WTC11 (cell line): Measurements from ENCODE around the gene CCDC93.

Experiments used
- CREM ChIP-seq: sonication (generic); formaldehyde crosslinking; IDR thresholded peaks from 2 replicates; pipeline ENCODE4 v1.8.1; 2022; ENCODE audit warnings: mild to moderate bottlenecking, missing genetic modification reagents, moderate library complexity
- CTCF ChIP-seq: fragments of 200-600 bp; IDR thresholded peaks from 2 replicates; pipeline ENCODE4 v1.8.0; 2022; ENCODE audit warnings: antibody characterized with exemption
- FOXJ3 ChIP-seq: sonication (generic); formaldehyde crosslinking; IDR thresholded peaks from 2 replicates; pipeline ENCODE4 v1.9.0; 2021; ENCODE audit warnings: missing genetic modification reagents, mild to moderate bottlenecking, borderline replicate concordance
- FOXP1 ChIP-seq: sonication (generic); formaldehyde crosslinking; IDR thresholded peaks from 2 replicates; pipeline ENCODE4 v1.8.0; 2022; ENCODE audit warnings: missing genetic modification reagents, mild to moderate bottlenecking, moderate library complexity, borderline replicate concordance
- OVOL2 ChIP-seq: fragments of 250-450 bp; sonication (Bioruptor Pico); IDR thresholded peaks from 2 replicates; pipeline ENCODE4 v1.9.0; 2021; ENCODE audit warnings: mild to moderate bottlenecking, borderline replicate concordance
- TF ChIP-seq, protein P1 (sequence below): sonication (generic); formaldehyde crosslinking; IDR thresholded peaks from 2 replicates; pipeline ENCODE4 v1.8.1; 2022; ENCODE audit warnings: low read depth, missing genetic modification reagents, borderline replicate concordance

DNA sequence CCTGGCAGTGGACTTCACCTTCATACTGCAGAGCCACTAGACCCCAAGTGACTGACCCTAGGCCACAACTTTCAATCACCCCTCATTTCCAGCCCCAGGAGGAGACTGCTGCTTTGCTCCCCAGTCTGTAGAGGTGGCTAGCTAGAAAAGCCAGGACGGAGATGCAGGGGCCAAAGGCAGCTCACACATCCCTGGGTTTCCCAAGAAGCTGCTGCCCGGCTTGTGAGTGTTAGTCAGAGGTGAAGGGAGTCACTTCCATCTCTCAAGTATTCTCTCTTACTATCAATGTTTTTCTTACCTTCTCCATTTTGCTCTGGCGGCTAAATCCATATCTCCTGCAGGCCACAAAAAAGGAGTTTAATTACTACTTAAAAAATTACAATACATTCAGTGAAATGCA is 36.2 kb downstream of the CCDC93 start:
- TF ChIP-seq CTCF (no peak), FOXP1 (CRISPR knock-in tag) (no peak), FOXJ3 (CRISPR knock-in tag) (no peak), CREM (CRISPR knock-in tag) (no peak), OVOL2 (no peak)
- TF ChIP-seq, protein P1, sequence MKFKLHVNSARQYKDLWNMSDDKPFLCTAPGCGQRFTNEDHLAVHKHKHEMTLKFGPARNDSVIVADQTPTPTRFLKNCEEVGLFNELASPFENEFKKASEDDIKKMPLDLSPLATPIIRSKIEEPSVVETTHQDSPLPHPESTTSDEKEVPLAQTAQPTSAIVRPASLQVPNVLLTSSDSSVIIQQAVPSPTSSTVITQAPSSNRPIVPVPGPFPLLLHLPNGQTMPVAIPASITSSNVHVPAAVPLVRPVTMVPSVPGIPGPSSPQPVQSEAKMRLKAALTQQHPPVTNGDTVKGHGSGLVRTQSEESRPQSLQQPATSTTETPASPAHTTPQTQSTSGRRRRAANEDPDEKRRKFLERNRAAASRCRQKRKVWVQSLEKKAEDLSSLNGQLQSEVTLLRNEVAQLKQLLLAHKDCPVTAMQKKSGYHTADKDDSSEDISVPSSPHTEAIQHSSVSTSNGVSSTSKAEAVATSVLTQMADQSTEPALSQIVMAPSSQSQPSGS (CRISPR knock-in tag): no peak
